Measurements from ENCODE around the gene FARP1. TPM values are rescaled to one million over a fixed set of nuclear protein-coding genes. Genes with fewer than 3 reads are reported as not detected.

The FARP1 gene
- total RNA-seq, 2 experiments from 2014 or later = not detected

DNA sequence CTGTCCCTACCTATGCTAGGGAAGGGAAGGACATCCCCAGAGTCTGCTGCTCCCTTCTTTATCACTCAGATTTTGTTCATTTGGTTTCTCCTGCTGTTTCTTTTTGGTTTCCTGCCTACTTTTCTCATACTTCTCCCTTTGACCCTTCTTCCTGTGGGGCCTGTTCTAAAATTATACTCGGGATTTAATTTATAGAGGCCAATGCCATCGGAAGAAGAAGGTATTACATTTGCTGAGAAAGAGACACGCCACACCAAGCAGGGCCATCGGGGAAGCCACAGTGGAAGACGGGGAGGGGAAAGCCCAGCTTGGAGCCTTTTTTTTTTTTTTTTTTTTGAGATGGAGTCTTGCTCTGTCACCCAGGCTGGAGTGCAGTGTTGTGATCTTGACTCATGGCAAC is 46.8 kb upstream of the FARP1 start:
- H3K9me3 ChIP-seq (ENCODE audit: low read length) = no peaks in the 10 kb centered on the region
- ChIA-PET POLR2A (interaction anchor here (0.7 kb wide), 1 partner anchor 24 kb away, joined by 5 read pairs; no protein-coding TSS in a partner anchor), CTCF (ENCODE audit: unreplicated experiment) (no interaction called here)
- no peaks in the 10 kb centered on the region for H4K20me1 ChIP-seq (ENCODE audit: insufficient read depth, low read length)
- DNase-seq (ENCODE audit: low spot score) = no peak
- BruUV-seq (replicated peaks) = no TSS peak
- H3K27ac ChIP-seq (ENCODE audit: low read depth, low read length, poor library complexity, severe bottlenecking) = no peak overlapping the region
- H3K36me3 ChIP-seq (ENCODE audit: insufficient read depth, low read length) = no peaks in the 10 kb centered on the region
- no peak overlapping the region for H3K4me3 ChIP-seq (ENCODE audit: low read depth, low read length, poor library complexity, severe bottlenecking)
- no peaks in the 10 kb centered on the region for H3K79me2 ChIP-seq (ENCODE audit: insufficient read depth, low read depth, low read length)
- no peak overlapping the region for H3K4me2 ChIP-seq (ENCODE audit: low read length)
- intact Hi-C loops (cut with micrococcal nuclease; ENCODE audit: unreplicated experiment) = no loop called here
- TF ChIP-seq, protein P1, sequence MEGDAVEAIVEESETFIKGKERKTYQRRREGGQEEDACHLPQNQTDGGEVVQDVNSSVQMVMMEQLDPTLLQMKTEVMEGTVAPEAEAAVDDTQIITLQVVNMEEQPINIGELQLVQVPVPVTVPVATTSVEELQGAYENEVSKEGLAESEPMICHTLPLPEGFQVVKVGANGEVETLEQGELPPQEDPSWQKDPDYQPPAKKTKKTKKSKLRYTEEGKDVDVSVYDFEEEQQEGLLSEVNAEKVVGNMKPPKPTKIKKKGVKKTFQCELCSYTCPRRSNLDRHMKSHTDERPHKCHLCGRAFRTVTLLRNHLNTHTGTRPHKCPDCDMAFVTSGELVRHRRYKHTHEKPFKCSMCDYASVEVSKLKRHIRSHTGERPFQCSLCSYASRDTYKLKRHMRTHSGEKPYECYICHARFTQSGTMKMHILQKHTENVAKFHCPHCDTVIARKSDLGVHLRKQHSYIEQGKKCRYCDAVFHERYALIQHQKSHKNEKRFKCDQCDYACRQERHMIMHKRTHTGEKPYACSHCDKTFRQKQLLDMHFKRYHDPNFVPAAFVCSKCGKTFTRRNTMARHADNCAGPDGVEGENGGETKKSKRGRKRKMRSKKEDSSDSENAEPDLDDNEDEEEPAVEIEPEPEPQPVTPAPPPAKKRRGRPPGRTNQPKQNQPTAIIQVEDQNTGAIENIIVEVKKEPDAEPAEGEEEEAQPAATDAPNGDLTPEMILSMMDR (conservative IDR thresholded peaks at IDR 0.05; ENCODE audit: low read length) = no peak
- TF ChIP-seq EZH2phosphoT487 (IDR thresholded peaks at IDR 0.05; ENCODE audit: borderline replicate concordance, low read depth, low read length) = no peak
- no peak overlapping the region for H2AFZ ChIP-seq (ENCODE audit: low read length)
- no peaks in the 10 kb centered on the region for H3K4me1 ChIP-seq (ENCODE audit: insufficient read depth, low read length, poor library complexity, severe bottlenecking)
- no peaks in the 10 kb centered on the region for H3K9me2 ChIP-seq (ENCODE audit: insufficient read depth, low read length)

DNA sequence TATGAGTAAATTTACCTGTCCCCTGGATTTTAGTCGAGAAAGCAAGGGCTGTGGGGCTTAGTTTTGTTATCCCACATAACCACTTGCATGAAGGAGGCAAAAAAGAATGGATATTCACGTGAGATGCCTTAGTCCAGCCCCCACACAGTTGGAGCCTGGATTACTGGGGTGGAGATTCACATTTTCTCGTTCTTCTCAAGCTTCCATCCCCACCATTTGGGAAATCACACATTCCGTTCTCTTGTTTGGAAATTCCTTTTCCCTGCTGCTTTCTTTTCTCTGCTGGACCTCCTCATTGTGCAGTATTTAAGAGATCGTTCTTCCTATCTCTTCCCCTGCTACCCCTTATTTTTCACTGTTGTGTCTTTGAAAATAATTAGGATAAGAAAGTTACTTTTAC is 45.1 kb upstream of the FARP1 start:
- POLR2A ChIA-PET = no interaction called here

DNA sequence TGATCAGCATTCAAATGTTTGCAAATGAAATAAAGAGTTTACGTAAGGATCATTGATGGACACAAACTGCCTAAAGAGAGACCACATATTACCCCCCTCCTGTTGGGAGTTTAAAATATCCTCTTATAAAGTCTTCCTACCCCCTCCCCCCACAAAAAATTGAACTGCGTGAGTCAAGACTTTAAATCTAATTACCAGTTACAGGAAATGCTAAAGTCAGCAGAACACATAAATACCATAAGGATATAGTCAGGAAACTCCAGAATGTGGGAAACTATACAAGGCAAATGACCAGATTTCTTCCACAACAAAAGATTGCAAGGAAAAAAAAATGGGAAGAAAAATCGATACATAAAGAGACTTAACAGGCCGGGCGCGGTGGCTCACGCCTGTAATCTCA is 44.4 kb upstream of the FARP1 start:
- ChIA-PET POLR2A (no interaction called here), CTCF (ENCODE audit: unreplicated experiment) (no interaction called here)
- no peaks in the 10 kb centered on the region for H3K36me3 ChIP-seq (ENCODE audit: insufficient read depth, low read length)
- DNase-seq (ENCODE audit: low spot score) = no peak
- H3K4me1 ChIP-seq (ENCODE audit: insufficient read depth, low read length, poor library complexity, severe bottlenecking) = no peaks in the 10 kb centered on the region
- H2AFZ ChIP-seq (ENCODE audit: low read length) = no peak overlapping the region
- intact Hi-C loops (cut with micrococcal nuclease; ENCODE audit: unreplicated experiment) = no loop called here
- no peak overlapping the region for H3K4me2 ChIP-seq (ENCODE audit: low read length)
- no peaks in the 10 kb centered on the region for H3K9me3 ChIP-seq (ENCODE audit: low read length)
- H4K20me1 ChIP-seq (ENCODE audit: insufficient read depth, low read length) = no peaks in the 10 kb centered on the region
- H3K79me2 ChIP-seq (ENCODE audit: insufficient read depth, low read depth, low read length) = no peaks in the 10 kb centered on the region
- H3K27ac ChIP-seq (ENCODE audit: low read depth, low read length, poor library complexity, severe bottlenecking) = no peak overlapping the region
- no peaks in the 10 kb centered on the region for H3K9me2 ChIP-seq (ENCODE audit: insufficient read depth, low read length)
- H3K4me3 ChIP-seq (ENCODE audit: low read depth, low read length, poor library complexity, severe bottlenecking) = no peak overlapping the region
- no TSS peak for BruUV-seq (replicated peaks)
- TF ChIP-seq, protein P1 (conservative IDR thresholded peaks at IDR 0.05; ENCODE audit: low read length) = no peak
- TF ChIP-seq EZH2phosphoT487 (IDR thresholded peaks at IDR 0.05; ENCODE audit: borderline replicate concordance, low read depth, low read length) = no peak

More for the DNA sequence above, 45.1 kb upstream of the FARP1 start:
- no peaks in the 10 kb centered on the region for H3K79me2 ChIP-seq (ENCODE audit: insufficient read depth, low read depth, low read length)
- H3K36me3 ChIP-seq (ENCODE audit: insufficient read depth, low read length) = no peaks in the 10 kb centered on the region
- H3K4me1 ChIP-seq (ENCODE audit: insufficient read depth, low read length, poor library complexity, severe bottlenecking) = no peaks in the 10 kb centered on the region
- no peaks in the 10 kb centered on the region for H4K20me1 ChIP-seq (ENCODE audit: insufficient read depth, low read length)
- CTCF ChIA-PET (ENCODE audit: unreplicated experiment) = no interaction called here
- H3K27ac ChIP-seq (ENCODE audit: low read depth, low read length, poor library complexity, severe bottlenecking) = no peak overlapping the region
- H3K4me3 ChIP-seq (ENCODE audit: low read depth, low read length, poor library complexity, severe bottlenecking) = no peak overlapping the region
- no peak overlapping the region for H3K4me2 ChIP-seq (ENCODE audit: low read length)
- no peaks in the 10 kb centered on the region for H3K9me2 ChIP-seq (ENCODE audit: insufficient read depth, low read length)
- DNase-seq (ENCODE audit: low spot score) = no peak
- H2AFZ ChIP-seq (ENCODE audit: low read length) = no peak overlapping the region
- TF ChIP-seq, protein P1 (conservative IDR thresholded peaks at IDR 0.05; ENCODE audit: low read length) = no peak
- no peak for TF ChIP-seq EZH2phosphoT487 (IDR thresholded peaks at IDR 0.05; ENCODE audit: borderline replicate concordance, low read depth, low read length)
- intact Hi-C loops (cut with micrococcal nuclease; ENCODE audit: unreplicated experiment) = no loop called here
- no peaks in the 10 kb centered on the region for H3K9me3 ChIP-seq (ENCODE audit: low read length)
- BruUV-seq (replicated peaks) = no TSS peak
